Calu3 (cell line): ENCODE data around the gene ATP6V0A1. TPM values are rescaled to one million over a fixed set of nuclear protein-coding genes. Genes with fewer than 3 reads are reported as not detected.

Experiments
- BruUV-seq: library from RNA; stranded (reverse); fragments of 400-500 nt; replicated peaks from 2 replicates; lab custom pipeline; 2021; lab: Mats Ljungman, UMichigan
- CTCF ChIA-PET: fragments of 300-600 bp; sonication (Branson Sonifier 250); formaldehyde crosslinking; loops from one replicate; lab custom pipeline; 2022; ENCODE audit warnings: antibody characterized with exemption; lab: Charles Lee
- DNase-seq: peaks from one replicate; pipeline ENCODE4 v3.0.0; 2022
- H3K27ac Mint-ChIP-seq: one replicate; pipeline ENCODE4 v1.8.0; 2022; ENCODE audit warnings: mixed read lengths; ENCODE audit not compliant: unreplicated experiment
- H3K27me3 Mint-ChIP-seq: one replicate; pipeline ENCODE4 v1.8.0; 2022; ENCODE audit warnings: mixed read lengths; ENCODE audit not compliant: unreplicated experiment
- H3K36me3 Mint-ChIP-seq: one replicate; pipeline ENCODE4 v1.8.0; 2022; ENCODE audit warnings: mild to moderate bottlenecking, moderate library complexity, mixed read lengths; ENCODE audit not compliant: insufficient read depth, unreplicated experiment
- H3K4me1 Mint-ChIP-seq: one replicate; pipeline ENCODE4 v1.8.0; 2022; ENCODE audit warnings: mild to moderate bottlenecking, low read depth, mixed read lengths; ENCODE audit not compliant: unreplicated experiment
- H3K4me3 Mint-ChIP-seq: one replicate; pipeline ENCODE4 v1.8.0; 2022; ENCODE audit warnings: mild to moderate bottlenecking, low read depth, moderate library complexity, mixed read lengths; ENCODE audit not compliant: unreplicated experiment
- H3K9me3 Mint-ChIP-seq: one replicate; pipeline ENCODE4 v1.8.0; 2022; ENCODE audit warnings: low read depth, mixed read lengths; ENCODE audit not compliant: unreplicated experiment
- intact Hi-C: fragments of 100-400 bp; cut with micrococcal nuclease; formaldehyde crosslinking; loops from one replicate; pipeline ENCODE4 v1.10.0; 2022; ENCODE audit not compliant: unreplicated experiment
- total RNA-seq: library from RNA; stranded (reverse); gene quantifications from 2 replicates; pipeline ENCODE4 v1.2.3, GENCODE V29; 2022
- TF ChIP-seq, protein P1 (sequence below): fragments of 200-600 bp; IDR thresholded peaks from one replicate; pipeline ENCODE4 v1.8.0; 2022; ENCODE audit warnings: antibody characterized with exemption; ENCODE audit not compliant: unreplicated experiment

Gene ATP6V0A1
- total RNA-seq, 1 experiment from 2014 or later = 141 TPM

- peaks cover 69% of the 10 kb centered on the region for H3K36me3 Mint-ChIP-seq
- intact Hi-C loops = no loop called here
These were observed 63.1 kb downstream of the ATP6V0A1 start for GRCh38 chr17:42521666-42522262.

GRCh38 chr17:42522263-42522790, 63.6 kb downstream of the ATP6V0A1 start:
- H3K9me3 Mint-ChIP-seq = no peaks in the 10 kb centered on the region
- TF ChIP-seq, protein P1, sequence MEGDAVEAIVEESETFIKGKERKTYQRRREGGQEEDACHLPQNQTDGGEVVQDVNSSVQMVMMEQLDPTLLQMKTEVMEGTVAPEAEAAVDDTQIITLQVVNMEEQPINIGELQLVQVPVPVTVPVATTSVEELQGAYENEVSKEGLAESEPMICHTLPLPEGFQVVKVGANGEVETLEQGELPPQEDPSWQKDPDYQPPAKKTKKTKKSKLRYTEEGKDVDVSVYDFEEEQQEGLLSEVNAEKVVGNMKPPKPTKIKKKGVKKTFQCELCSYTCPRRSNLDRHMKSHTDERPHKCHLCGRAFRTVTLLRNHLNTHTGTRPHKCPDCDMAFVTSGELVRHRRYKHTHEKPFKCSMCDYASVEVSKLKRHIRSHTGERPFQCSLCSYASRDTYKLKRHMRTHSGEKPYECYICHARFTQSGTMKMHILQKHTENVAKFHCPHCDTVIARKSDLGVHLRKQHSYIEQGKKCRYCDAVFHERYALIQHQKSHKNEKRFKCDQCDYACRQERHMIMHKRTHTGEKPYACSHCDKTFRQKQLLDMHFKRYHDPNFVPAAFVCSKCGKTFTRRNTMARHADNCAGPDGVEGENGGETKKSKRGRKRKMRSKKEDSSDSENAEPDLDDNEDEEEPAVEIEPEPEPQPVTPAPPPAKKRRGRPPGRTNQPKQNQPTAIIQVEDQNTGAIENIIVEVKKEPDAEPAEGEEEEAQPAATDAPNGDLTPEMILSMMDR = no peak
- H3K36me3 Mint-ChIP-seq = peaks cover 67% of the 10 kb centered on the region
- H3K27me3 Mint-ChIP-seq = no peaks in the 10 kb centered on the region
- CTCF ChIA-PET = no interaction called here
- peaks cover 62% of the 10 kb centered on the region for H3K4me1 Mint-ChIP-seq
- intact Hi-C loops = no loop called here
- no TSS peak for BruUV-seq
- H3K27ac Mint-ChIP-seq = peak overlapping the region; percentile 34
- DNase-seq = no peak
- H3K4me3 Mint-ChIP-seq = no peak overlapping the region

More at GRCh38 chr17:42521666-42522262, 63.1 kb downstream of the ATP6V0A1 start:
- Mint-ChIP-seq H3K9me3 (no peaks in the 10 kb centered on the region), H3K27ac (peak overlapping the region; percentile 95), H3K4me3 (no peak overlapping the region), H3K4me1 (peaks cover 59% of the 10 kb centered on the region), H3K27me3 (no peaks in the 10 kb centered on the region)
- DNase-seq = no peak
- CTCF ChIA-PET = no interaction called here
- TF ChIP-seq, protein P1 = no peak
- no TSS peak for BruUV-seq

- Mint-ChIP-seq H3K27ac (peak overlapping the region; percentile 34), H3K27me3 (no peaks in the 10 kb centered on the region), H3K36me3 (peaks cover 64% of the 10 kb centered on the region), H3K4me1 (peaks cover 61% of the 10 kb centered on the region), H3K9me3 (no peaks in the 10 kb centered on the region), H3K4me3 (no peak overlapping the region)
- TF ChIP-seq, protein P1 = no peak
- DNase-seq = no peak
- intact Hi-C loops = no loop called here
- BruUV-seq = no TSS peak
- CTCF ChIA-PET = no interaction called here
These were observed 64.2 kb downstream of the ATP6V0A1 start for GRCh38 chr17:42522798-42523278.

DNA sequence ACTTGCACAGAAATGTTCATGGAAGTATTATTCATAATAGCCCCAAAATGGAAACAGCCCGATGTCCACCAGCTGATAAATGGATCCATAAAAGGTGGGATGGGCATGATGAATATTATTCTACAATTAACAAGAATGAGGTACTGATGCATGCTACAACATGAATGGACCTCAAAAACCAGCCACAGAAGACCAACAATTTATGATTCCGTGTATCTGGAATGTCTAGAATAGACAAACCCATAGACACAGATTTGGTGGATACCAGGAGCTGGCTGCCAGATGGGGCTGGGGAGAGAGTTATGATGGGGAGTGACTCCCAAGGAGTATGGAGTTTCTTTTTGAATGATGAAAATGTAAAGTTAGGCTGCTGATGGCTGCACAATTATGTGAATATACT, 66.5 kb downstream of the ATP6V0A1 start:
- no TSS peak for BruUV-seq
- no peak for DNase-seq
- no peaks in the 10 kb centered on the region for H3K9me3 Mint-ChIP-seq
- H3K27me3 Mint-ChIP-seq = no peaks in the 10 kb centered on the region
- intact Hi-C loops = no loop called here
- peaks cover 41% of the 10 kb centered on the region for H3K4me1 Mint-ChIP-seq
- TF ChIP-seq, protein P1 = no peak
- H3K4me3 Mint-ChIP-seq = no peak overlapping the region
- H3K36me3 Mint-ChIP-seq = peaks cover 40% of the 10 kb centered on the region
- peak overlapping the region; percentile 53 for H3K27ac Mint-ChIP-seq
- CTCF ChIA-PET = interaction anchor here (0.5 kb wide), 1 partner anchor 1518 kb away, joined by 5 read pairs; no protein-coding TSS in a partner anchor
